Choroid plexus epithelial cell (primary cell): ENCODE data around the gene UBC.
A peak's percentile ranks its signal among the peaks of the same experiment; 100 is the strongest.

Experiments
- DNase-seq: peaks from one replicate; pipeline ENCODE4 v3.0.0-alpha.2; 2010; ENCODE audit warnings: low read depth
- H3K4me3 ChIP-seq: 2 replicates; pipeline ENCODE4 v1.5.1; 2011; ENCODE audit warnings: low read depth, mild to moderate bottlenecking, control low read depth, low read length, moderate library complexity
- TF ChIP-seq, protein P1 (sequence below): conservative IDR thresholded peaks from 2 replicates; pipeline ENCODE4 v1.5.1; 2011; ENCODE audit warnings: low read depth, mild to moderate bottlenecking, control low read depth, inconsistent platforms, low read length, moderate library complexity

The UBC gene

DNA sequence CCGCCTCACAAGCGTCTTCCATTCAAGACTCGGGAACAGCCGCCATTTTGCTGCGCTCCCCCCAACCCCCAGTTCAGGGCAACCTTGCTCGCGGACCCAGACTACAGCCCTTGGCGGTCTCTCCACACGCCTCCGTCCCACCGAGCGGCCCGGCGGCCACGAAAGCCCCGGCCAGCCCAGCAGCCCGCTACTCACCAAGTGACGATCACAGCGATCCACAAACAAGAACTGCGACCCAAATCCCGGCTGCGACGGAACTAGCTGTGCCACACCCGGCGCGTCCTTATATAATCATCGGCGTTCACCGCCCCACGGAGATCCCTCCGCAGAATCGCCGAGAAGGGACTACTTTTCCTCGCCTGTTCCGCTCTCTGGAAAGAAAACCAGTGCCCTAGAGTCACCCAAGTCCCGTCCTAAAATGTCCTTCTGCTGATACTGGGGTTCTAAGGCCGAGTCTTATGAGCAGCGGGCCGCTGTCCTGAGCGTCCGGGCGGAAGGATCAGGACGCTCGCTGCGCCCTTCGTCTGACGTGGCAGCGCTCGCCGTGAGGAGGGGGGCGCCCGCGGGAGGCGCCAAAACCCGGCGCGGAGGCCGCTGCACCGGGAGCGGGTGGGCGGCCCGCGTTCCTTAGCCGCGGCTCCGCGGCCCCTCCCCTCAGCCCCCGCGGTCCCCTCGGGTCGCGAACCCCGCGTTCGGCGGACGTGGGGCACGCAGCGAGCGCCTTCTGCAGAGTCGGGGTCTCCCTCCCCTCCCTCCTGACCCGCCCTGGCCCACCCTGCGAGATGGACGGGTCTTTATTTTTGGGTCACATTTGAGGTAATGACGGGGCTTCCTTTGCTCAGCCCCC is at the start of gene UBC:
TSS of gene UBC (minus strand) at position 259 of the 847 bp plus-strand sequence. CDS start 879 bp downstream, outside the sequence.
- TF ChIP-seq, protein P1, sequence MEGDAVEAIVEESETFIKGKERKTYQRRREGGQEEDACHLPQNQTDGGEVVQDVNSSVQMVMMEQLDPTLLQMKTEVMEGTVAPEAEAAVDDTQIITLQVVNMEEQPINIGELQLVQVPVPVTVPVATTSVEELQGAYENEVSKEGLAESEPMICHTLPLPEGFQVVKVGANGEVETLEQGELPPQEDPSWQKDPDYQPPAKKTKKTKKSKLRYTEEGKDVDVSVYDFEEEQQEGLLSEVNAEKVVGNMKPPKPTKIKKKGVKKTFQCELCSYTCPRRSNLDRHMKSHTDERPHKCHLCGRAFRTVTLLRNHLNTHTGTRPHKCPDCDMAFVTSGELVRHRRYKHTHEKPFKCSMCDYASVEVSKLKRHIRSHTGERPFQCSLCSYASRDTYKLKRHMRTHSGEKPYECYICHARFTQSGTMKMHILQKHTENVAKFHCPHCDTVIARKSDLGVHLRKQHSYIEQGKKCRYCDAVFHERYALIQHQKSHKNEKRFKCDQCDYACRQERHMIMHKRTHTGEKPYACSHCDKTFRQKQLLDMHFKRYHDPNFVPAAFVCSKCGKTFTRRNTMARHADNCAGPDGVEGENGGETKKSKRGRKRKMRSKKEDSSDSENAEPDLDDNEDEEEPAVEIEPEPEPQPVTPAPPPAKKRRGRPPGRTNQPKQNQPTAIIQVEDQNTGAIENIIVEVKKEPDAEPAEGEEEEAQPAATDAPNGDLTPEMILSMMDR, result no peak
- peak; percentile 97 for DNase-seq
- peak within 1 kb of the TSS; percentile 98 for H3K4me3 ChIP-seq

DNA sequence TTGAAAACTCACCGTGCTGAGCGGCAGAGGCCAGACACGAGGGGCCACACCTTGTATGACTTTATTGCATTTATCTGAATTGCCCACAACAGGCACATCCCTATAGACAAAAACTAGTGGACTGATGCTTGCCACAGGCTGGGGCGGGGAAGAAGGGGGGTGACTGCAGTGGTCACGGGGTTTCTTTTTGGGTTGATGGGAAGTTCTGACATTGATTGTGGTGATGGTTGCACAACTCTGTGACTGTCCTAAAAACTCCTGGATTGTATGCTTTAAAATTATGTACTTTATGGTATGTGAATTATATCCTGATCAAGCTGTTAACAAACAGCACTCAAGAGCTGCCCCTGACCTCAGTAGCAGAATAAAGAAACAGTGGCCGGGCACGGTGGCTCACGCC is 48.8 kb upstream of the UBC start:
- no peak overlapping the region for H3K4me3 ChIP-seq
- TF ChIP-seq, protein P1, result no peak
- DNase-seq, result no peak

DNA sequence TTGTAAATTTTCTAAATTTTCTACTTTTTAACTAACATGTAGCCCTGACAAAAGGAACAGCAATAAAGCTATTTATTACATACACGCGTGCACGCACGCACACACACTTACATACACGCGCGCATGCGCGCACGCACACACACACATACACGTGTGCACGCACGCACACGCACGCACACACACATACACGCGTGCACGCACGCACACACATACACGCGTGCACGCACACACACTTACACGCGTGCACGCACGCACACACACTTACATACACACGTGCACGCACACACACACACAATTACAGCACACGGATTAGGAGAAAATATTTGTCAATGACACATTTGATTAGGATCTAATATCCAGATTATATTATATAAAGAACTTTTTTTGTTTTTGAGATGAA is 46.6 kb upstream of the UBC start:
- no peak for DNase-seq
- TF ChIP-seq, protein P1, result no peak
- H3K4me3 ChIP-seq, result no peak overlapping the region

DNA sequence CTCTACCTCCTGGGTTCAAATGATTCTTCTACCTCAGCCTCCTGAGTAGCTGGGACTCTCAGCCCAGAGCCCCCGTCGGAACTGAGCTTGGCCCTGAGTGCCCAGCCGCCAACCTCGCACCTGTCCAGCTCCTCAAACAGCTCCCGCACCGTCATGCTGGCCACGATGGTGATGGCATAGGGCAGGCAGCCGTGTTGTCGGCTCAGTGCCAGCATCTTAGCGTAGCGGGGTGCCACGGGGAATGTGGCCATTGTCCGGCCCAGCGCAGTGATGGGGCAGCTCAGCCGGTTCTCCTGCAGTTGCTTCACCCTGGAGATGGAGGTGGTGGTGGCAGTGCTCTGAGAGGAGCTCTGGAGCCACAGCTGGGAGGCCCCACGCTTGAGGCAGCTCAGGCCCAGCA is 42.1 kb upstream of the UBC start:
- H3K4me3 ChIP-seq, result no peak overlapping the region
- TF ChIP-seq, protein P1, result no peak
- no peak for DNase-seq

DNA sequence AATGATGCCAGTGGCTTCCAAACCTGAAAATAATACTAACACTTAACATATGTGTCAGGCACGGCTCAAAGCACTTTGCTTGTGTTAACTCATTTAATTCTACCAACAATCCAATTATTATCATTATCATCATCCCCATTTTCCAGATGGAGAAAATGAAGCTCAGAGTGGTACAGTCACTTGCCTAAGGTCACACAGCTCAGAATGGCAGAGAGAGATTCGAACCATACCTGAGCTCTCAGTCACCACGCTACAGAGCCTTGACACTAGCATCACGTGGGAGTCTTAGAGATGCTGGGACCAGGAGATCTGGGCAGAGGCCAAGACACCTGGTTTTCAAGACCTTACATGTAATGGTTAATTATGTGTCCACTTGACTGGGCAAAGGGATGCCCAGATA is 40.3 kb upstream of the UBC start:
- no peak for DNase-seq
- H3K4me3 ChIP-seq, result no peak overlapping the region
- TF ChIP-seq, protein P1, result no peak

DNA sequence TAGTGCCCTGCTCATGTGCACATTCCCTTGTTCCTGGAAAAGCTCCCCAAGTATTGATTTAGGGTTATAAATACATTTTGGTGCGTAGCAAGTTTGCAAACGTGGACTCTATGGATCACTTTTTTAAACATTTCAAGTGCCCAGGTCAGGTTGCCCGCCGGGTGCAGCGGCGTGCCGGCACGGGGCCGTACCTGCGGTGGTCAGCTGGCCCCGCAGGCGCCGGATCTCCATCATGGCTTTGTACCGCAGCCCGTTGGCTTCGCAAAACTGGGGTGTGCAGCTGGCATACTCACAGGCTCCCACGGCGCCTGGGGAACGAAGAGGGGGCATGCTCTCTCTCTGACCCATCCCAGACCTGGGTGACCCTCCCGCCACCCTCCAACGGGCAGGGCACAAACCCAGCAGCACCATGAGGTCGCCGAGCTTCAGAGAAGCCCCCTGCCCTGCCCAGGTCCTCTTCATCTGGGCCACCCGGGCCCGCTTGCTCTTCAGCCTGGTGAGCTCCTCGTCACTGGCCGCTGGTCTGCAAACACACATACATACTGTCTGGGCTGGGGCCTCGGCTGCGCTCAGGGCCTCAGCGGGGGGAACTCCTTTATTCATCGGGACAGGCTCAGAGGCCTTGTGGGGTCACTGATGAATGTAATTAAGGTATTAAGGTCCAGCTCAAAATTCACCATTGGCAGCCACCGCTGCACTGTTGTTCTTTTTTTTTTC is 39.4 kb upstream of the UBC start:
- TF ChIP-seq, protein P1, result no peak
- H3K4me3 ChIP-seq, result no peak overlapping the region
- DNase-seq, result no peak
